ENCODE measurements around the gene PIP4P1.

GRCh38 chr14:20446889-20447288 is 14.3 kb downstream of the PIP4P1 start:
- TF ChIP-seq CTCF (IDR thresholded peaks at IDR 0.05) (no peak), POLR2AphosphoS5 (IDR thresholded peaks at IDR 0.05; ENCODE audit: insufficient read depth in 1 of 2, low read depth in 1 of 2) (no peak), POLR2A (IDR thresholded peaks at IDR 0.05) (no peak)

Data from vagina (tissue), 2 donors.